IPS-18a (cell line): Measurements from ENCODE around the gene NOL3.

Source experiments
- H3K27ac ChIP-seq: one replicate; pipeline ENCODE4 v1.5.1; 2013; ENCODE audit warnings: low read length
- H3K27me3 ChIP-seq: one replicate; pipeline ENCODE4 v1.6.1; 2013; ENCODE audit warnings: mild to moderate bottlenecking, low read length; ENCODE audit not compliant: control insufficient read depth, insufficient read depth
- H3K36me3 ChIP-seq: one replicate; pipeline ENCODE4 v1.6.1; 2013; ENCODE audit warnings: low read depth, low read length; ENCODE audit not compliant: control insufficient read depth
- H3K4me1 ChIP-seq: one replicate; pipeline ENCODE4 v1.6.1; 2013; ENCODE audit warnings: low read depth, low read length; ENCODE audit not compliant: control insufficient read depth
- H3K4me3 ChIP-seq: one replicate; pipeline ENCODE4 v1.5.1; 2013; ENCODE audit warnings: low read length
- H3K9ac ChIP-seq: one replicate; pipeline ENCODE4 v1.6.1; 2013; ENCODE audit warnings: mild to moderate bottlenecking, low read length, moderate library complexity
- H3K9me3 ChIP-seq: one replicate; pipeline ENCODE4 v1.6.1; 2013; ENCODE audit warnings: low read depth, low read length; ENCODE audit not compliant: control insufficient read depth

Gene NOL3

DNA sequence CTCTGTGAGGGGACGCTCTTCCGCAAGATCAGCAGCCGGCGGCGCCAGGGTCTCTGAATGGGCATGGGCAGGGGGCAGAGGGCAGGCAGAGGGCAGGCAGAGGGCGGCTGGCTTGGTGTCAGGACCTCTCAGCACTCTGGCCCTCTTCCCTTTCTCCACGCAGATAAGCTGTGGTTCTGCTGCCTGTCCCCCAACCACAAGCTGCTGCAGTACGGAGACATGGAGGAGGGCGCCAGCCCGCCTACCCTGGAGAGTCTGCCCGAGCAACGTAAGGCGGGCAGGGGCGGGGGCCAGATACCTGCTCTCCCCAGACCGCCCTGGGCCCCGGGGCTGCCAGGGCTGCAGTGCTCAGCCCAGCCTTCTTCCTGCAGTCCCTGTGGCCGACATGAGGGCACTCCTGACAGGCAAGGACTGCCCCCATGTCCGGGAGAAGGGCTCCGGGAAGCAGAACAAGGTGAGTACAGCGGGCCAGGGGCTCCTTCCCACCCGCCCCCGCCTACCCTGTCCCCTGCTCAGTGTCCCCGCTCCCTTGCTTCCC, 32.7 kb downstream of the NOL3 start:
- Histone ChIP-seq H3K27me3 (no peaks in the 10 kb centered on the region), H3K27ac (no peak overlapping the region), H3K4me1 (no peaks in the 10 kb centered on the region), H3K36me3 (peaks cover 12% of the 10 kb centered on the region), H3K9me3 (no peaks in the 10 kb centered on the region), H3K9ac (no peak overlapping the region), H3K4me3 (no peak overlapping the region)

DNA sequence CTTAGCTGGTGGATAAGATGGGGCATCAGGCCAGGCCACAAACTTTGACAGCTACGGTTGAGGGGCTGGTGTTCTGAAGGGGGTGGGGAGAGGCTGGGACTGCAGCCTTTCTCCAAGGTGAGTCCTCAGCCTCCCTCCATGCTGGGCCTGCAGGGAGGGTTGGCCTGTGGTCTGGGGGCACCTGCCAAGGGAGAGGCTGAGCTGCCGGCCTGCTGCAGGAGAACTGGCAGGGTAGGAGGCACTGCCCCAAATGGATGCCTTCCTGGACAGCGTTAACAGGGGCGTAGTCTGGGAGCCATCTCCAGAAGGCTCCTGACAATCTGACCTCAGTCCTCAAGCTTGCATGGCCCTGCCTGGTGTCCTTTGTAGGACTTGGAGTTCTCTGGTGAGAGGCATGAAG, 33.7 kb downstream of the NOL3 start:
- Histone ChIP-seq H3K9ac (no peak overlapping the region), H3K4me3 (no peak overlapping the region), H3K9me3 (no peaks in the 10 kb centered on the region), H3K27me3 (no peaks in the 10 kb centered on the region), H3K36me3 (peaks cover 12% of the 10 kb centered on the region), H3K27ac (no peak overlapping the region), H3K4me1 (no peaks in the 10 kb centered on the region)

DNA sequence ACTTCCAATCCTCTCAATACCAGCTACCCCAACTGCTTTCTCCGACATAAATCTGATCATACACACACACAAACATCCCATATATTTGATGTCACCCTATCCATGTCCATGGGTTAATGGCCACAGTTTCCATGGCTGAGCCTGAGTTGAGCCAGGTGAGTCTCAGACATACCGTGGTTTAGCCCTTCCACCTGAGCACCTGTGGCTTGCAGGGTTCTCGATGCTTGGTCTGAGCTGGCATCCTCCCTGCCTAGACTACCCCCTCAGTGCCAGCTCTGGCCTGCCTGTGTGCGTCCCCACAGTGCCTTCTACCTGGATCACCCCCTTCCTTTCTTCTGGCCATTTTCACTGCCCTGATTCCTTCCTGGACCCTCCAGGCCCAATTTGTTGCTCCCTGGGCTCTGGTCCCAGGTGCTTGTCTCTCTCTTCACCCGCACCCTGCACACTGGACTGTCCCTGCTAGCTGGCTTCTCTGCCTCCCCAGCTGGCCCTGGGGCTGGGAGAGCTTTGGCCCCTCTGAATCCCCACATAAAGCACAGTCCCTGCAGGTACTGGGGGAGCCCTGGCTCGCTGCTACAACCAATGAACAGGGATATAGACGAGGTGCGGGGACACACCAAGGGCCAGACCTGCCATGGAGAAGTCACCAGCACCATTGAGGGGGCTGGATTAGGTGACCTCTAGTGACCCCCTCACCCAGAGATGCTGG, 35.9 kb downstream of the NOL3 start:
- Histone ChIP-seq H3K27me3 (no peaks in the 10 kb centered on the region), H3K36me3 (peaks cover 12% of the 10 kb centered on the region), H3K9ac (no peak overlapping the region), H3K9me3 (no peaks in the 10 kb centered on the region), H3K27ac (no peak overlapping the region), H3K4me1 (no peaks in the 10 kb centered on the region), H3K4me3 (no peak overlapping the region)

DNA sequence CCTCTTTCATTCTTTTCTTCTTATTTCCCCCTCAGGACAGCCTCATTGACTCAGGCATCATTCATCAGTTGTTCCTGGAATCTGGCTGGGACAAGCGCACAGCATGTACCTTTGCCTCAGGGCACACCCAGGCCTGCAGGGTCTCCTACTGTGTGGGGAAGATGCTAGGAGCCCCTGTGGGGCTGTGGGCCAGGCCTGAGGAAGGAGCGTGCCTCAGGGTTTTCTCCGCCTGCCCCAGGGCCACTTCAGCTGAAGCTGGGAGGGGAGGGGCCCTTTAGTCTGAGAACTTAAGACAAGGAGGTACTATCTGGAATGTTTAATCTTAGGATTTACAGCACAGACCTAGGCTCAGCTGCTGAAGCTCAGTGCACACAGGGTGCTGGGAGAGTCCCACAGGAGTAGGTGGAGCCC, 36.5 kb downstream of the NOL3 start:
- Histone ChIP-seq H3K9me3 (no peaks in the 10 kb centered on the region), H3K36me3 (peaks cover 7% of the 10 kb centered on the region), H3K4me3 (no peak overlapping the region), H3K27me3 (no peaks in the 10 kb centered on the region), H3K4me1 (no peaks in the 10 kb centered on the region), H3K27ac (no peak overlapping the region), H3K9ac (no peak overlapping the region)

DNA sequence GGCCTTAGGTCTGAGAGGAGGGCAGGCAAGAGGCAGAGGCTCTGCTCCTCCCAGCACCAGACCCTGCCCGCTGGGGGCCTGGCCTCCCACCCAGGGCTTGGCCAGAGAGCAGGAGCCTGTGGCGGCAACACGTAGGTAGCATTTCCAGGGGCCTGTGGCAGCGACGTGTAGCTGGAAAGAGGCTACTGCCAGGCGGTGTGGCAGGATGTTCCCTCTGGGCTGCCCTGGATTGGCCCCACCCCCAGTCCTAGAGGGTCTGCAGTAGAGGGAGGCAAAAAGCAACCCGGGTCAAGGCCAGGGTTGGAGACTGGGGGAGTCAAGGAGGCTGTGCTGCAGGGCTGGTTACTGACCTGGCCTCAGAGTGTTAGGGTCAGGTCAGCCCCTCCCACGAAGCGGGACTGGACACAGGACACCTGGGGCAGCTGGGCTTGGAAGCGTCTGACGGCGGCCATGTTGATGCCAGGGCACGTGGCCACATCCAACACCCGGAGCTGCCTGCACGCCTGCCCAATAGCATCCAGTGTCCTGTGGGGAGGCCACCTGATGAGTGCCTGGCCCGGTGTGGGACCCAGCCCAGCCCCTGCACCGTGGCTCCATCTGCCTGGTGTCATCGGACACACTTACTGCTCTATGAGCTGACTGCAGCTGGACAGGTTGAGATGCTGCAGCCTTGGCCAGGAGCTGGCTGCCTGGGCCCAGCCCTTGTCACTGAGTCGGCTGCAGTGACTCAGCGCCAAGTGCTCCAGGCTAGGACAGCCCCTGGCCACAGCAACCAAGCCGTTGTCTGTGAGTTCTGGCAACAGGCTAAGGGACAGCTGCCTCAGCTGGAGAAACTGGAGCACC, 37.1 kb downstream of the NOL3 start:
- no peaks in the 10 kb centered on the region for H3K4me1 ChIP-seq
- H3K27ac ChIP-seq: no peak overlapping the region
- H3K4me3 ChIP-seq: no peak overlapping the region
- H3K9ac ChIP-seq: no peak overlapping the region
- H3K27me3 ChIP-seq: no peaks in the 10 kb centered on the region
- no peaks in the 10 kb centered on the region for H3K9me3 ChIP-seq
- peaks cover 7% of the 10 kb centered on the region for H3K36me3 ChIP-seq

DNA sequence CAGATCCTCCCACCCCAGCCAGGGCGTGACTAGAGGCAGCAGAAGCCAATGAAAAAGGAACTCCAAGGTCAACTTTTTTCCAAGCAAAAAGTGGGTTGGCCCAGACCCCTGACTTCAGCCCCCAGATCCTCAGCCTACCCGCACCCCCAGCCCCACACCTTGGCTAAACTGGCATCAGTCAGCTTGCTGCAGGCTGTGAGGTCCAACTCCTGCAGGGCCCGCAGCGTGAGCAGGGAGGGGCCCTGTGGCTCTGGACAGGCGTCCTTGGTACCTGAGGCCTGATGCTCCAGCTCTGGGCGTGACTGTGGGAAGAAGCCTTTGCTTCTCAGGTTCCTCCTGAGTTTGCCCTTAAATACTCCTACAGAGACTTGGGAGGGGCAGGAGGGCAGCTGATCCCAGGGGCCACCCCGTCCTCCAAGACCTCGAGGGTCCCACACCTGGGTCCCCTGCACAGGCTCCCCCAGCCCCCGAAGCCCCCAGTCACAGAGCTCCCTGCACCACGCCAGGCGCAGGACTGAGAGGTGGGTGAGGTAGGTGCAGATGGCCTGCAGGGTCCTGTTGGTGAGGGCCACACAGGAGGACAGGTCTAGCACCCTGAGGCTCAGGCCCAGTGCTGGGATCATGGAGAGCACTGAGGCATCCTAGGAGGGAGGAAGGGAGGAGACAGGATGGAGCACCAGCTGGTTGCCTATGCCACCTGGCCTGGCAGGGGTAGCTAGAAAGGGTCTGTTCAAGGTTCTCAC, 38.0 kb downstream of the NOL3 start:
- Histone ChIP-seq H3K9ac (no peak overlapping the region), H3K36me3 (peaks cover 7% of the 10 kb centered on the region), H3K9me3 (no peaks in the 10 kb centered on the region), H3K27ac (no peak overlapping the region), H3K27me3 (peaks cover 5% of the 10 kb centered on the region), H3K4me3 (no peak overlapping the region), H3K4me1 (no peaks in the 10 kb centered on the region)

DNA sequence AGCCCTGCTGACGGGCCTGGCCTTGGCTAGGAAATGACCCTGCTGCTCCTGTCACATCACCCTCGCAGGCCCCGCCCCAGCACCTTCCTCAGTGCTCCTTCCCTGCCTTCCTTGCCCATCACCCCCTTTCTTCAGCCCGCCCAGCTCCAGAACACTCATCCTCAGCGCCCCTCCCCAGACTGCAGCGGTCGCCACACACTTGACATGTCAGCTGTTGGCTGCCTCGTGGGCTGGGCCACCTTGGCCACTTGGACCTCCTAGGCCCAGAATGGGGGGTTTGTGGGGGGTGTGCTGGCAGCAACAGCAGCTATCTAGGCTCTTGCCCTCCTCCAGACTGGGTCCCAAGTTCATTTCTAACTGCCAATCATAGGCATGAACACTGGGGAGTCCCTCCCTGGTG, 39.2 kb downstream of the NOL3 start:
- no peak overlapping the region for H3K27ac ChIP-seq
- H3K9me3 ChIP-seq: no peaks in the 10 kb centered on the region
- peaks cover 5% of the 10 kb centered on the region for H3K27me3 ChIP-seq
- H3K36me3 ChIP-seq: no peaks in the 10 kb centered on the region
- H3K4me1 ChIP-seq: no peaks in the 10 kb centered on the region
- no peak overlapping the region for H3K9ac ChIP-seq
- no peak overlapping the region for H3K4me3 ChIP-seq

DNA sequence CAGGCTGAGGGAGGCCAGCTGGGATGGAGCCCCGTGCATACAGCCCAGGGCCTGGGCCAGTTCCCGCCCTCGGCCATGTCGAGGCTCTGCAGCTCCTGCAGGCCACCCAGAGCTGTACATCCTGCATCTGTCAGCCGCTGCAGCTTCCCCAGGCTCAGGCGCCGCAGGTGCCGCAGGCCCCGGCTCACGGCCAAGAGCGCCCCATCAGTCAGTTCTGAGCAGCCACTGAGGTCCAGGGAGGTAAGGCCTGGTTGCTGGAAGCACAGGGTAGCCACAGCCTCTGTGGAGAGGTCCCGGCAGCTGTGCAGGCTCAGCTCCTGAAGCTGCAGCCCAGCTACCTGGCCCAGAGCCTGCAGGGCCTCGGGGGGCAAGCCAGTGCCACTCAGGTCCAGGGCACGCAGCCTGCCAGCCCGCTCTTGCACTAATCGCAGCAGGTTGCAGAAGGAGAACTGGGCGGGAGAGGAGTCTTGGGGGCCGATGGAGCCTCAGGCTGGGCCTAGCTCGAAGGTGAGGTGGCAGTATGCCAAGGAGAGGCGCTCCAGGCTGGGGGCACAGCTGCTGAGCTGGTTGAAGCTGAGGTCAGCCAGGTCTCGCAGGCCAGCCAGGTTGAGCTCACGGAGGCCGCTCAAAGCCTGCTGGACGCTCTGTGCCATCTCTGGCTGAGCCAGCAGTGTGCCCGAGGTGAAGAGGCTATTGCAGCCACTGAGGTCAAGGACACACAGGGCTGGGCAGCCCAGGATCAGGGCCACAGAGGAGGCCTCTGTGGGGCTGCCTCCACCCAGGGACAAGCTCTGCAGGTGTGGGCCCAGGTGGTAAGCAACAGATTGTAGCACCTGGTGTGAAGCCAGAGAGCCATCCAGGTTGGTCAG, 40.0 kb downstream of the NOL3 start:
- Histone ChIP-seq H3K27ac (no peak overlapping the region), H3K9me3 (no peaks in the 10 kb centered on the region), H3K36me3 (no peaks in the 10 kb centered on the region), H3K9ac (no peak overlapping the region), H3K4me1 (no peaks in the 10 kb centered on the region), H3K27me3 (peaks cover 5% of the 10 kb centered on the region), H3K4me3 (no peak overlapping the region)

DNA sequence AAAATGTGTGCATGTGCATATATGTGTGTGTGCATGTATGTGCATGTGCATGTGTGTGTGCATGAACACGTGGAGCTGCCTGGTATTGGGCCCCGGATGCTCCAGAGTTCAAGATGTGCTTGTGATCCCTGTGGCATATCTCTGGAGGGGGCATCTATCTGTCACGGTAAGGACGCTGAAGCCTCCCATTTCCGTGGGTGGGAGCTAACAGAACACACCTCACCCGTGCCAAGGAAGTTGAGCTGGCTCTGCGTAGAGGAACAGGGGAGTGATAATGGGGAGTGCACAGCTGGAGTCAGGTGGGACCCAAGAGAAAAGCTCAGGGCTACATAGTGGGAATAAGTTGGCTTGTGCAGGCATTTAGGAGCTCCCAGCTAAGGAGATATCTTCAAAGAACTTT, 41.3 kb downstream of the NOL3 start:
- no peak overlapping the region for H3K9ac ChIP-seq
- H3K36me3 ChIP-seq: no peaks in the 10 kb centered on the region
- H3K27ac ChIP-seq: no peak overlapping the region
- no peaks in the 10 kb centered on the region for H3K9me3 ChIP-seq
- H3K4me3 ChIP-seq: no peak overlapping the region
- no peaks in the 10 kb centered on the region for H3K4me1 ChIP-seq
- peaks cover 5% of the 10 kb centered on the region for H3K27me3 ChIP-seq

DNA sequence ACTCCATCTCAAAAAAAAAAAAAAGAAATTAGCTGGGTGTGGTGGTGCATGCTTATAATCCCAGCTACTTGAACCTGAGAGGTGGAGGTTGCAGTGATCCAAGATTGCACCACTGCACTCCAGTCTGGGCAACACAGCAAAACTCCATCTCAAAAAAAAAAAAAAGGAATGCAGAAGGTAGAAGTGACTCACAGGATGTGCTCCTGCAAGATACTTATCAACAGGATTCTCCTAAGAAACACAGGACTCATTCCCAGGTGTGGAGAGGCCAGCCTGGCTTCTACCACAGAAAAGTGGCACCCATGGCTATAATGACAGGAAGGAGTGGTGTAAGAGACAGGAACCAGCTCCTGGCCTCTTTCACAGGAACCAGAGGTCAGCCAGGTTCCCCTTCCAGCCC, 42.4 kb downstream of the NOL3 start:
- H3K4me1 ChIP-seq: no peaks in the 10 kb centered on the region
- peaks cover 5% of the 10 kb centered on the region for H3K27me3 ChIP-seq
- no peaks in the 10 kb centered on the region for H3K36me3 ChIP-seq
- no peaks in the 10 kb centered on the region for H3K9me3 ChIP-seq
- no peak overlapping the region for H3K4me3 ChIP-seq
- H3K27ac ChIP-seq: no peak overlapping the region
- no peak overlapping the region for H3K9ac ChIP-seq
